C1 segment of cervical spinal cord (tissue), 14 donors: ENCODE measurements around the gene FAM25A.
"Not testable (repeated sequence)": the region's sequence is repeated elsewhere in the genome, so short reads cannot be mapped to it uniquely, and the experiment has no call there.

Experiments
- DNase-seq, 14 donors: peaks; one replicate each; lab custom pipeline; 2025; lab: John Stamatoyannopoulos, UW

FAM25A gene

GRCh38 chr10:87020056-87020455 is at the start of gene FAM25A:
Gene FAM25A, plus strand, starts transcription at chr10:87020294. Its CDS starts 31 bp downstream, at chr10:87020325.
- DNase-seq = not testable (repeated sequence)

DNA sequence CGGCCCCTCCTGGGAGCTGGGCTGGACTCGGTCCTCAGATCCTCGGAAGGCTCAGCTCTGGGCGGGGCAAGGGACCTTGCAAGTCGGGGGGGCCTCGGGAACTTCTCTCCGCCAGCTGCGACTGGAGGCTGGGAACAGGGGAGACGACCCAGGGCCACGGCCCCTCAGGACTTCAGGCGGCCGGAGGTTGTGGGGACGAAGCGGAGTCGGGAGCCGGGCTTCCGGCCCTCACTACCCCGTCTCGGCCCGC is 49.2 kb upstream of the FAM25A start:
- DNase-seq = peak in 1 of 14 donors; percentile 65

DNA sequence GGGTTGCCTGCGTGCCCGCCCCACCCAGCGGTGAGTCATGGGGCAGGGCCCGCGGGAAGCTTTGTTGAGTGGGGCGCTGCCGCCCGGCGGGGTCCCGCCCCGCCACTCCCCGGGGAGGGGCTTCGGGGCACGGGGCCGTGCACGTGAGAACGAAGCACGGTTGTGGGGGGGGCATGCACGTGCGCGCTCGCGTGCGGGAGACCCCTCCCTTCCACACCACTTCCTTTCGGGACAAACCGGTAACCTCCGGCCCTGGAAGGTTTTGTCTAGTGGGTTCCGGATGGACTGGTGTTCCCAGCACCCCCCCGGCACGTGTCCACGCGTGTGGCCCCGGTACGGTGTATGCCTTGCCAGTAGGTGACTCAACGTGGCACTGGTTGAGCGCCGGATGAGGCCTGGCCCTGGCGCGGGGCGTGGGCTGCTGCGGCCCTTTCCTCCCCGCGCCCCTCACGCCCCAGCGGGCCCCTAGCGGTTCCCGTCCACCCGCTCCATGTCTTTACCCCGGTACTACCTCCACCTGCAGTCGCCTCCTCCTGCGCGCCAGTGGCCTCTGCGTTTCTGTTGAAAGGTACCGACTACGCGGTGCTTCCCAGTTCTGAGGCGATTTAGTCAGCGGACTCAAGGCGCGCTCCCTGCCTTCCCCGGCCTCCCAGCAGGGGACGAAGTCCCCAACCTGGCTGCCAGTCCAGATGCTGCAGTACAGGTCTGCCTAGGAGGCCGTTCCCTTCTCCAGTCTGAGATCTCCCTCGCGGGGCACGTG is 48.7 kb upstream of the FAM25A start:
- peak in 7 of 14 donors; percentile 37 to 82 (median 66) for DNase-seq

DNA sequence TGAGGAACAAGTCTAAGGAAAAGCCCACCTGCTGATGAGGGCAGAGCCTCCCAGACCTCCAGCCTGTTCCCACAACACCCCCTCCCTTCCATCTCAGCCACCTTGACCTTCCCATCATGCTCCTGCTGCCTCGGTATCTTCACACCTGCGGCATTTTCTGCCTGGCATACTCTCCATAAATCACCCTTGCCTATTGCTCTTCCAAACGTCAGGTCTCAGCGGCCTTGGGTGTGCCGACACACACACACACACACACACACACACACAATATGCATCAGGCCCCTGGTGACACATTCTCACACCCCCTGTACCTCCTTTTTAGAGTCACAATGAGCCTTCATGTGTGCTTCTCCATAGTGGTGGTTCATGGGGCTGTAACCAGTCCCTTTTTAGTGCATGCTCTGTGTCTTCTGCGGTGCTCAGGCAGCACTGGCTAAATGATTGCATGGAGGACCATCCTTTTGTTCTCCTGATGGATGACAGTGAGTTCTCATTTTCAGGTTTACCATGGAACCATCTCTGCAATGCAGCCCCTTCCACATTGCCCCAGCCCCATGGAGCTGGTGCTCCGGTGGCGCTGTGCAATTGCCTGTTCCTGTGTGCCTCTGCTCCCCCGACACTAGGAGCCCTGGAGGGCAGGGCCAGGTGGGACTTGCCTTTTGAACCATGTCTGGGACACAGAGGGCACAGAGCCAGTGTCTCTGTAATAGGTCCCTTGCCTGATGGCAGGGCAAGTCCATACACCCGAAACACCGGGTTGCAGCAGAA is 47.3 kb upstream of the FAM25A start:
- no peak for DNase-seq

- DNase-seq = no peak
Observed at GRCh38 chr10:86974484-86974883, 45.6 kb upstream of the FAM25A start.

DNA sequence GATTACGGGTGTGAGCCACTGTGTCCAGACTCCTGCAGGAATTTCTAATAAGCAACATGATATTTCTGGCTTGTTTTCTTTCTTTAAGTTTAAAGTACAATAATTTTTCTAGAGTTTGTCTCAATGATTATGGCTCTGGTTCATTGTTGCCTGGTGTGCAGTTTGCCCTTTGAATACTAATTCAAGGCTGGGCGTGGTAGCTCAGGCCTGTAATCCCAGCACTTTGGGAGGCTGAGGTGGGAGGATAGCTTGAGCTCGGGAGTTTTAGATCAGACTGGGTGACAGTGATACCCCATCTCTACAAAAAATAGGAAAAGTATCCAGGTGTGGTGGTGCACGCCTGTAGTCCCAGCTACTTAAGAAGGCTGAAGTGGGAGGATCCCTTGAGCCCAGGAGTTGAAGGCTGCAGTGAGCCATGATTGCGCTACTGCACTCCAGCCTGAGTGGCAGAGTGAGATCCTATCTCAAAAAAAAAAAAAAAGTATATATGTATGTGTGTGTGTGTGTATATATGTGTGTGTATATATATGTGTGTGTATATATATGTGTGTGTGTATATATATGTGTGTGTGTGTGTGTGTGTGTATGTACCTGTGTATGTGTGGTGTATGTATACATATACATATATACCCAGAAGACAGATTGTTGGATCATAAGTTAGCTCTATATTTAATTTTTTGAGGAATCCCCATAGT is 43.6 kb upstream of the FAM25A start:
- DNase-seq = no peak

GRCh38 chr10:86978457-86978856 is 41.6 kb upstream of the FAM25A start:
- DNase-seq = not testable (repeated sequence)

GRCh38 chr10:86979296-86979818 is 40.7 kb upstream of the FAM25A start:
- DNase-seq = no peak

DNA sequence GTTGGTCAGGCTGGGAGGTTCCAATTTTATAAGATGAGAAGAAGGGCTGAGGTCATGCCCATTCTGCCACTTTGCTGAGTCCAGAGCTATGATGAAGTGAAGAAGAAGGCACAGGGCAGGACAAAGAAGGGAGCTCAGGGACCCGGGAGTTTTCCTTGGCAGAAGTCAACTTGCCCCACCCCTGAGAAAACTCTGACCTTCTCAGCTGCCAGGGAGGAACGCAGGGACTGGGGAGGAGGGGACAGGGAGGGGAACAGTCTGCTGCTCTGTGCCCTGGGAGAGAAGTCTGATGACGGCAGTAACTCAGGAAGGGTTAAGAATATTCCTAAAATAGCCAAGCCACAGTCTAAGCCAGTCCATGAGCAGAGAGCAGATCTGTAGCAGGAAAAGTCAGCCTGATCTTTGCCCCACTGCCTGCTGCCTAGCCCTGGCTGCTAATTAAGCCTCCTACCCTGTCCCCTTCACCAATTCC is 40.1 kb upstream of the FAM25A start:
- DNase-seq = peak in 1 of 14 donors; percentile 20

GRCh38 chr10:86981020-86981419 is 39.1 kb upstream of the FAM25A start:
- not testable (repeated sequence) for DNase-seq

DNA sequence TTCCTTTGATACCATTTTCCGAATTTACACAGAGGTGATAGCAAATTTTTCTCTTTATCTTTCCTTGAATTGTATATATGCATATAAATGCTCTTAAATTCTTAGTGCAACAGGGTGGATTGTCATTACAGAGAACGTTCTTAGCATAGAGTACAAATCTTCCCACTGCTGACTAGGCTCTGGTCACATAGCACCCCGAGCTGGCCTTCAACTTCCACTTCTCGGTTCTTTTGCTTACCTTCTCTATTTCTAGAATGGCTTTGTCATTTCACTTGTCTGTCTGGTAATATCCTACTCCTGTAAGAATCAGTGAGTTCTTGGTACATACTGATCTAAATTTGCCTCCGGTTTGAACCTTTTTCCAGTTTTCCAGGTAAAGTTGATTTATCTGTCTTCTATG is 38.4 kb upstream of the FAM25A start:
- DNase-seq = no peak

- not testable (repeated sequence) for DNase-seq
Observed at GRCh38 chr10:86984498-86984897, 35.6 kb upstream of the FAM25A start.

DNA sequence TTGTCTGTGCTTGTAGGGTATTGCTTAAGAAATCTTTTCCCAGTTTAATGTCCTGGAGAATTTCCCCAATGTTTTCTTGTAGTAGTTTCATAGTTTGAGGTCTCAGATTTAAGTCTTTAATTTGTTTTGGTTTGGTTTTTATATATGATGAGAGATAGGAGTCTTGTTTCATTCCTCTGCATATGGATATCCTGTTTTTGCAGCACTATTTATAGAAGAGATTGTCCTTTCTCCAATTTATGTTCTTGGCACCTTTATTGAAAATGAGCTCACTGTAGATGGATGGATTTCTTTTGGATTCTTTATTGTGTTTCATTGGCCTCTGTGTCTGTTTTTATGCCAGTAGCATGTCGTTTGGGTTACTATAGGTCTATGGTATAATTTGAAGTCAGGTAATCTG is 31.6 kb upstream of the FAM25A start:
- DNase-seq = no peak

DNA sequence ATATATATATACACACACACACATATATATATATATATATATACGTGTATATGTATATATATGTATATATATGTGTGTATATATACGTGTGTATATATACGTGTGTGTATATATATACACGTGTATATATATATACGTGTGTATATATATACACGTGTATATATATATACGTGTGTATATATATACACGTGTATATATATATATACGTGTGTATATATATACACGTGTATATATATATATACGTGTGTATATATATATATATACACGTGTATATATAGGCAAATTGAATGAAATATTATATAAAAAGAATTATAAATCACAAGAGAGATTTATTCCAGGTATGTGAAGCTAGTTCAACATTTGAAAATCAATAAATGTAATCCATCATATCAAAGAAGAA is 28.7 kb upstream of the FAM25A start:
- not testable (repeated sequence) for DNase-seq

DNA sequence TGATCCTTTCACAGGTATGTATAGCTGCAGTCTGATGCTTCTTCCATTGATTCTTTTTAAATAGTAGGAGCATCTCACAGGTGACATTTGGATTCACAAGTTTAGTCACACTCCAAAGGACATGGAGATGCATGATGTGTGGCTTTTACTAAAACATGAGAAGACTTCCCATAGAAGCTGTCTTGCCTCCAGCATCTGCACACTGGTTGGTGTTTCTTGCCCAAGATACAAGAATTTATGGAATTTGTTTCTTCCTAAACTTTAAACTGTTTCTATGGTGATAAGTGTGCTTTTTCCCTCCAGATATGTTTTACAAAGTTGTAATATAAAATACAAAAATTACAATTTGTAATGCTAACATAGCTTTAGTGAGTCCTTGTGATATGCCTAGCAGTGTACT is 27.6 kb upstream of the FAM25A start:
- DNase-seq = no peak

- no peak for DNase-seq
Observed at GRCh38 chr10:86992929-86993328, 27.2 kb upstream of the FAM25A start.

DNA sequence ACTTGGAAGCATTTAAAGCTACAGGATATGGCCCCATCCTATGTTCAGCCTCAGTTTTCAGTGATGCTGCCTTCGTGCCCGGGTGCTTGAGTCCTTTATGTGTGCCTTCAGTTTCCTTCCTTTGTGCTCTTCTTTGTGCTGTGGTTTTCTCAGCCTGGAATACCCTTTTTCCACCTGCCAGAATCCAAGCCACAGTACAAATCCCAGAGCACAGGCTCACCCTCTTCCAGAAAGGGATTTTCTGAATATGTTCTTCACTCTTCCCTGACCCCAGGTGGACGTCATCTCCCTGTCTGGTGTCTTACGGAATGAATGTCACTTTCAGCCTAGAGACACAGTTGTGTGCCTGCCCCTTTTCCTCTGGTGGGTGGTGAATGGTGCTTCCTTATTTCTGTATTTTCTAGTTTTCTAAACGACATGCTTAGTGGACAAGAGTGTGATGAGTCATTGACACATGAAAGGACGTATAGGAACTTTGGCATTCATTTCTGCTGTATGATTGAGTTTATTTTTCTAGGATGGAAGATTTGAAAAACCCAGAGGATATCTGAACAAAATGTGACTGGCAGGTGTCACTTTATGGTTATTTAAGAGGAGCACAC is 20.2 kb upstream of the FAM25A start:
- DNase-seq = not testable (repeated sequence)

GRCh38 chr10:87000491-87000890 is 19.6 kb upstream of the FAM25A start:
- DNase-seq = no peak

DNA sequence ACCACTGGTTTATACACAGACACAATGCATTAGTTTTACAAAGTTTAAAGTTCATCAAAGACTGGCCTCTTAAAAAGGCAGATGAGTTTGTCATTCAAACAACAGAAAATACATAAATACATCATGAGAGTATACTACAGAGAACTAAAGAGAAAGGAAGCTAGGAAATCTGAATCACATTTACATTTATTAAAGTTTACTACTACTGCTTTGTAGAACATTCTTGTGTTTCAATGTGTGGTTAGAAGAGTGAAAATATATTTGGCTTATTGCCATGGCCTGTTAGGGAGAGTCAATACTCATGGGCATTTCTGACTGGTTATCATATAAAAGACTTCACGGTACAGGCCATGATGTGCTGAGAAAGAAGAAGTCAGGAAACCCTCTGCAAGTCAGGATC is 13.0 kb upstream of the FAM25A start:
- DNase-seq = not testable (repeated sequence)

DNA sequence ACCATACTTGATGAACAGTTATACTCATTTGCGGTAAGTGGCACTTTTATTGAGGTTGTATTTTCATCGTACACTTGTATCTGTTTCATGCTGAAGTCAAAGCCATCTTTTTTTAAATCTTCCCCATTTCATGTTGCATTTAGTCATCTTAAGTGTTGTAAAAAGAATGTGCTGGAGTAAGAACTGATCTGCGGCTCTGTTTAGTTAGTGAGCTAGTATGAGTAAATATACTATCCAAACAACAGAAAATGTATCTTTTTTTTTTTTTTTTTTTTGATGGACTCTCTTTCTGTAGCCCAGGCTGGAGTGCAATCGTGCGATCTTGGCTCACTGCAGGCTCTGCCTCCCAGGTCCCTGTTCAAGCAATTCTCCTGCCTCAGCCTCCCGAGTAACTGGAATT is 12.4 kb upstream of the FAM25A start:
- not testable (repeated sequence) for DNase-seq

DNA sequence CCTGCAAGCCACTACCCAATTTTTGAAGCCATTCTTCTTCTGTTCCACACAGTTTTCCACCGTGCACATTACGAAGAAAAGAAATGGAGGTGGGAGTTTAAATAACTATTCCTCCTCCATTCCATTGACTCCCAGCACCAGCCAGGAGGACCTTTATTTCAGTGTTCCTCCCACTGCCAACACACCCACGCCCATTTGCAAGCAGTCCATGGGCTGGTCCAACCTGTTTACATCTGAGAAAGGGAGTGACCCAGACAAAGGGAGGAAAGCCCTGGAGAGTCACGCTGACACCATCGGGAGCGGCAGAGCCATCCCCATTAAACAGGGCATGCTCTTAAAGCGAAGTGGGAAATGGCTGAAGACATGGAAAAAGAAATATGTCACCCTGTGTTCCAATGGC is 11.8 kb upstream of the FAM25A start:
- not testable (repeated sequence) for DNase-seq
